ENCODE data around the gene MED28.

Gene MED28

DNA sequence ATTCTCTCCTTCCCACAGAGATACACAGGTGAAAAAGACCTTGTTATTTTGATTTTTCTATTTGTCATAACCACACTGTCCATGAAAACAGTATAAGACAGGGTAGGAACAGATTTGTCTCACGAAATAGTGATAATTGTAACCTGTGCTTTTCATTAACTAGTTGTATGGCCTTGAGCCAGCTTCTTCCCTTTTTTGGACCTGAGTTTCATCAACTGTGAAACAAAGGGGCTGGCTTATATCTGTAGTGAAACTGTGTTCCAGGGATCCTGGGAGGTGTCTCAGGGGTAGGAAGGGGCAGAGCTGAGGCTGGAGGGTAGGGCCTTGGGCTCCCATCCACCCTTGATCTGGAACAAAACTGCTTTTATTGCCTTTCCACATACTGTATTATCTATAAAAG, 50.9 kb downstream of the MED28 start:
- DNase-seq (ENCODE audit: low read depth in 2 of 2, low spot score in 1 of 2) = no peak

DNA sequence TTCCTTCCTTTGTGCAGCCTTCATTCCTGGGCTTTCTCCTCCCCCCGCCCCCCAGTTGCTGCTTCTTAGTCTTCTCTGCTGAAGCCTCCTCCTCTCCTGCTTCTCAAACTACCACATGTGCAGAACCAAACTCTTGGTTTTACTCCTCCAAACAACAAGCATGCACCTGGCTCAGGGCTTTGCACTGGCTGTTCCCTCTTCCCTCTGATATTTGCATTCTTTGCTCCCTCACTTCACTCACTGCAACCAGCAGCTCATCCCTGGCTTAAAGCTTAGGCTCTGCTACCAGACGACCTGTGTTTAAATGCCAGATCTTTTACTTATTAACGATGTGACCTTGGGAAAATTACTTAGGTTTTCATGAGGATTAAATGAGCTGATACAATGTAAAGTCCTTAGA, 51.4 kb downstream of the MED28 start:
- DNase-seq (ENCODE audit: low read depth in 2 of 2, low spot score in 1 of 2) = no peak

DNA sequence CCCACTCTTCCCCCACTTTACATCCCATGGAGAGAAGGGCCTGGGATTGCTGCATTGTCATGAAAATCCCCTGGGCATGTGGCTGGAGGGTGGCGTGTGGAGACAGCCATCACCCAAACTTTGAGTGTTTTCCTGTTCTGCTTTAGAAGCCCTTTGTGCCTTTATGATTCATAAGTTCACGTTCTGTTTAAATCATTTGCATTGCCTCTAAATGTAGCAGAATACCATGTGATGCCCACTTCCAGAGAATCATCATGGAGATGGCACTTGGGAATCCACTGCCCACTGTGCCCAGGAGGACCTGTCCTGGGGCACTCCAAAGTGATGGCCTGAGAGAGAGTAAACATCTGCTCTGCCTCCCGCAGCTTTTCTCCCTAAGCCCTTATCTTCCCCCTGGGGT, 52.8 kb downstream of the MED28 start:
- no peak for DNase-seq (ENCODE audit: low read depth in 2 of 2, low spot score in 1 of 2)

DNA sequence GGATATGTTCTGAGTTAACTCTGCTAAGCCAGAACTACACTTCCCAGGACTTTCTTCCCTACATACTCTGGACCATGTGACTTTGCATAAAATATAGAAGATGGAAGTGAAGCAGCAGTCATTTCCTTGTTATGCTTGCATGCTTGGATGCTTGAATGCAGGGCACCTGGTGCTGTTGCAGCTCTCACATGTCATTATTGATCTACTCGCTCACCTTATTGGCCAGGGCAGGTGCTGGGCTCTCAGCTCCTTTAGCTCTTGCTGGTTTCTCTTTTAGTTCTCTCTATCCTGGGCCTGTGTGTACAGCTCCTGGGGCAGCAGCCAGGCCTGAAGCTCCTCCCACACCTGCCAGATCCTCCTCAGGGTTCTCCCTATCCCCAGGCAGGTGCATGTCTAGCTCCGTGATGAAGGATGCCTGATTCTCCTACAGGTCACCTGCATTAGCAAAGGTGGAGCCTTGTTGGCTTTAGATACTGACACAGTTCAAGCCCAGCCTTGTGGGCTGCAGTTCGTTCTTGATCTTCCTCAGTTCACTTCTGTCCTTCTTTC, 53.3 kb downstream of the MED28 start:
- no peak for DNase-seq (ENCODE audit: low read depth in 2 of 2, low spot score in 1 of 2)

DNA sequence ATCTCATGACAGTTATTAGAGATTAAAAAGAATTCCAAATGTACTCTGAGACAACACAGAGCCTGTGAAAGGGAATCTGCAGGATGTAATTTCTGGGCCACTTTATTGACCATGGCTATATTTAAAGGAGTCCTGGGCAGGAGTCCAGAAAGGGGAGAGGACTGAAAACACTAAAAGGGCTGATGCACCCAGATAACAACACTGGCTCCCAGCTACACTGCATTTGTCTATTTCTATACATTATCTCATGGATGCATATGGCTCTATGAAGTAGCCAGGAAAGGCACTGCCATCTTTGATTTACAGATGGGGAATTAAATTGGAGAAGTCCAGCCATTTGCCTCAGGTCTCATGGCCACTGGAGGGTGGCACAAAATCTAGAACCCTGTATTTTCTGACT, 56.0 kb downstream of the MED28 start:
- DNase-seq (ENCODE audit: low read depth in 2 of 2, low spot score in 1 of 2) = no peak

- no peak for DNase-seq (ENCODE audit: low read depth in 2 of 2, low spot score in 1 of 2)
Observed at GRCh38 chr4:17680559-17681280, 66.3 kb downstream of the MED28 start.

DNA sequence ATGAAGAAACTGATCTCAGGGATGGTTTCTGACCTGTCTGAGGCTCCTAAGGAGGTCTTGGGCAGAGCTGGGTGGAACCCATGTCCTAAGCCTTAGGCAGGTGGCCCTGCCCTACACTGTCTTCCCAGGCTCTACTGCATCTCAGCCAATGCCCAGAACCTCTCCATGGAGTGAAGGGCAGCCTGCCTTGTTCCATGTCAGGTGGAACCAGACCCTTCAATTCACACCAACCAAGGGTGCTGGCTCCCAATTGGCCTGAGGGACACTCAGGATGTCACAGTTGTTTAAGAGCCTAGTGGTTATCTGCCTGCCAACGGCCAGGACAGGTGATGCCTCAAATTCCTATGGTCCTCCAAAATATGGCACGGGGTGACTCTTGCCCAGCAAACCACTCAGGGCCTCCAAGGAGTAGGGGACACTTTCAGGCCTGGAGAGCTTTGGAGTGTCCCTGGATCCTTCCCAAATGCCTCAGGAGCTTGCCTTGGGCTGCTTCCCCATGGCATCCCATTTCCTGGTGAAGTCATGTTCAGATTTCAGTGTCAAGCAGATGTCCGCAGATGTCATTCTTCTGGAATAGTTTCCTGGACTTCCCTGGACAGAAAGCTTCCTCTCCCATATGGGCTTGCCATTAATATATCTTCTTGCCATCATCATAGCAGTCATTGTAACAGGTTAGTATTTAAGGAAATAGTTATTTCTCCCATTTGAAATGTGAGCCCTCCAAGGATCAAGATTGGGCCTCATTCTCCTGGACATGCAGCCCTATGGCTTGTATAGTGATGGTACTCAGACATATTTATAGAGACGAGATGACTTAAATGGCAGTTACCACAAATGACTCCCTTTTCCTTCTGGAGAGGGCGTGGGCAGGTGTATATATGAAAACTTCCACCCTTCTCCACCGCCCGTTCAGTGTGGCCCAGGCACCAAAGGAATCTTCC, 67.1 kb downstream of the MED28 start:
- no peak for DNase-seq (ENCODE audit: low read depth in 2 of 2, low spot score in 1 of 2)

DNA sequence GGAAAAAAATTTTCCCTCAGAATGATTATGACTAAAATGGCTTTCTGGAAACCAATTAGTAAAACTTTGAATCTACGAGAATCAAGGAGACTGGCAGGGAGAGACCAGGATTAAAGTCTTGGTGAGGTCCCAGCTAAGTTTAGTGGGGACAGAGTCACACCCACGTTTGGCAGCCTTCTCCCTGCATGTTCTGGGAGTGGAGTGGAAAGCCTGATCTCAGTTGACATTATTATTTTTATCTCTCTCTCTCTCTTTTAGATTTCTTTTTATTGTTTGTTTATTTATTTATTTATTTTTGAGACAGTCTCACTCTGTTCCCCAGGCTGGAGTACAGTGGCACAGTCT, 67.8 kb downstream of the MED28 start:
- DNase-seq (ENCODE audit: low read depth in 2 of 2, low spot score in 1 of 2) = no peak

Data from stimulated activated CD8-positive, alpha-beta memory T cell treated with anti-CD3 and anti-CD28 coated beads, Interleukin-4, amount 100 ng/mL, for 4 hours (primary cell).